Esophagus muscularis mucosa (tissue), 3 donors: ENCODE data around the gene DHX36.

Experiments
- CTCF ChIP-seq, 3 experiments: fragments of 200-600 bp in 2 of 3; fragments of 450-650 bp in 1 of 3; sonication (generic) in 2 of 3; IDR thresholded peaks; one replicate each; pipeline ENCODE4 v1.5.1; 2017 to 2019; ENCODE audit warnings: antibody characterized with exemption in 3 of 3, mild to moderate bottlenecking in 2 of 3, moderate library complexity in 1 of 3
- POLR2AphosphoS5 ChIP-seq, 2 donors: sonication (generic); formaldehyde crosslinking; IDR thresholded peaks; one replicate each; pipeline ENCODE4 v1.6.1; 2017; ENCODE audit warnings: antibody characterized with exemption in 2 of 2

GRCh38 chr3:154361099-154361498 lies 36.8 kb upstream of the DHX36 start:
- no peak for TF ChIP-seq CTCF (IDR thresholded peaks at IDR 0.05)
- no peak for TF ChIP-seq POLR2AphosphoS5 (IDR thresholded peaks at IDR 0.05)
